Esophagus squamous epithelium (tissue), 4 donors: ENCODE results near the gene FAM163B.

Source experiments
- CTCF ChIP-seq, 6 experiments: fragments of 450-650 bp in 4 of 6; fragments of 200-600 bp in 2 of 6; sonication (generic) in 2 of 6; IDR thresholded peaks; one replicate each; pipeline ENCODE4 v1.5.1; 2016 to 2019; ENCODE audit warnings: antibody characterized with exemption in 6 of 6, mild to moderate bottlenecking in 4 of 6, moderate library complexity in 4 of 6
- POLR2A ChIP-seq, 4 donors: fragments of 450-650 bp; IDR thresholded peaks; one replicate each; pipeline ENCODE4 v1.6.1; 2017; ENCODE audit warnings: antibody characterized with exemption in 4 of 4, mild to moderate bottlenecking in 4 of 4, moderate library complexity in 3 of 4

GRCh38 chr9:133640160-133640559 lies 31.0 kb upstream of the FAM163B start:
- TF ChIP-seq POLR2A (IDR thresholded peaks at IDR 0.05) (no peak), CTCF (IDR thresholded peaks at IDR 0.05) (no peak)
